Activated T-helper 17 cell treated with anti-CD3 and anti-CD28 coated beads, Interleukin-2, amount 50 U/mL, for 72 hours (primary cell): ENCODE data around the gene FOCAD. TPM values are rescaled to one million over a fixed set of nuclear protein-coding genes. Genes with fewer than 3 reads are reported as not detected.

Experiments
- ATAC-seq: fragments of 150-1000 bp; cut with Tn5 transposase; replicated peaks from 2 replicates; pipeline ENCODE4 v1.10.0; 2021; ENCODE audit warnings: mild to moderate bottlenecking, moderate library complexity
- H3K27ac Mint-ChIP-seq: one replicate; pipeline ENCODE4 v1.8.0; 2022; ENCODE audit warnings: mixed read lengths
- H3K27me3 Mint-ChIP-seq: one replicate; pipeline ENCODE4 v1.8.0; 2022; ENCODE audit warnings: mixed read lengths
- H3K36me3 Mint-ChIP-seq: one replicate; pipeline ENCODE4 v1.8.0; 2022; ENCODE audit warnings: low read depth, mild to moderate bottlenecking, mixed read lengths
- H3K4me1 Mint-ChIP-seq: one replicate; pipeline ENCODE4 v1.8.0; 2022; ENCODE audit warnings: mixed read lengths
- H3K4me3 Mint-ChIP-seq: one replicate; pipeline ENCODE4 v1.8.0; 2022; ENCODE audit warnings: mild to moderate bottlenecking, mixed read lengths
- H3K9me3 Mint-ChIP-seq: one replicate; pipeline ENCODE4 v1.8.0; 2022; ENCODE audit warnings: mixed read lengths
- total RNA-seq, 2 donors: library from RNA; stranded (reverse); gene quantifications; one replicate each; pipeline ENCODE4 v1.2.3, GENCODE V29; 2022

FOCAD gene
- total RNA-seq, 2 donors from 2014 or later: 21.6 to 33.8 TPM

DNA sequence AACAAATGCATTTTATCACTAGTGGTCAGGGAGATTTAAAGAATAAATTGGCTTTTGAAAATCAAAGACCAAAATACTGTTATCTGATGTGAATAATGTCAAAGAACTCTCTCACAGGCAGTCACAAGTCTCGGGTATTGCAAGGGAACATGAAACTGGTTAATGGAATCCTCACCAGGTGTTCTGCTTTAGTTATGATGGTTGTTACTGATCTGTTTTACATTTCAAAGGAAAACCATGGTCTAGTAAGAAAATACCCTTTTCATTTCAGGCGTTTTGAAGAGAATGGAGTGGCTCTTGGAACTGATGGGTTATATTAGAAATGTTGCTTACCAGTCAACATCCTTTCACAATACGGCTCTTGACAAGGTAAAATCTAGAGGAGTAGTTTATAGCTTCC lies 304.0 kb downstream of the FOCAD start:
- H3K27ac Mint-ChIP-seq: no peak overlapping the region
- H3K9me3 Mint-ChIP-seq: no peaks in the 10 kb centered on the region
- no peak overlapping the region for H3K4me3 Mint-ChIP-seq
- no peak for ATAC-seq
- H3K4me1 Mint-ChIP-seq: no peaks in the 10 kb centered on the region
- H3K36me3 Mint-ChIP-seq: peaks cover 40% of the 10 kb centered on the region
- no peaks in the 10 kb centered on the region for H3K27me3 Mint-ChIP-seq

DNA sequence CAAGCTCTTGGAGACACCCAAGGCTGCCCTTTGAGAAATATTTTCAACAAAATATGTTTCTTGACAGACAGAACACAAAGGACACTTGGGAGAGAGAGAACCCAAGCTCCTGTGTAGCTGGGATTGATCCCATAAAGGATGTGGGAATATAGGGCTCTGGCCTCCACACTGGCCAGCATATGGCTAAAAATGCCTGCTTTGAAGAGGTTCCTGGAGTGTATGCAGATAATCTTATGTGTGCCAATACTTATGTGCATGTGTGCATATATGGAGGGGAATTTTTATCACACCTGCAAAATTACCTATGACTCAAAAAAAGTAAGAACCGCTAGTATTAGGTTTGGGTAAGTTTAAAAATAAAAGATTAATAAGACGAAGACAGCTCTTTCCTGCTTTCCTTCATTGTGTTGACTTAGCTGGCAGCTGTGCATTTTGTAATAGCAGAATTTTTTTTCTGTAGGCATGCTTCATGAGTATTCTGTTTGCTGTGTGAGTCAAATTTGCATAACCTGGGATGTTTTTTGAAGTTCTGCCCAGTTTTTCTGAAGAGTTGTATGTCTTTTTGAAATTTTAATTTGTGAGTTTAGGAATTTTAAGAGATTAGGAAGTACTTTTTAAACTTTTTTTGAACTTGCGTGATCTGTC lies 304.7 kb downstream of the FOCAD start:
- Mint-ChIP-seq H3K36me3 (peaks cover 40% of the 10 kb centered on the region), H3K4me3 (no peak overlapping the region), H3K27me3 (no peaks in the 10 kb centered on the region), H3K27ac (no peak overlapping the region), H3K4me1 (no peaks in the 10 kb centered on the region), H3K9me3 (no peaks in the 10 kb centered on the region)
- ATAC-seq: no peak

DNA sequence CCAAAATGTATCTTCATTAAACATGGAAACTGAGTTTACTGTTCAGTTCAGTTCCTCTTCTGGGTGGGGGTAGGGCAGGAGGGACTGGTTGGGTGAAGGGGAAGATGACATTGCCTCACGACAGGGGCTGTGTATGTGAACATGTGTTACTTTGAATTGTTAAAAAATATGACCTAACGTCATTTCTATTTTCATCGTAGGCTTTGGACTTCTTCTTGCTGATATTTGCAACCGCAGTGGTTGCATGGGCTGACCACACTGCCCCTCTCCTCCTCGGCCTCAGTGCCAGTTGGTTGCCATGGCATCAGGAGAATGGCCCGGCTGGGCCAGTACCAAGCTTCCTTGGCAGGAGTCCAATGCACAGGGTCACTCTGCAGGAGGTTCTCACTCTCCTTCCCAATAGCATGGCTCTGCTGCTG lies 305.9 kb downstream of the FOCAD start:
- H3K27me3 Mint-ChIP-seq: no peaks in the 10 kb centered on the region
- ATAC-seq: no peak

DNA sequence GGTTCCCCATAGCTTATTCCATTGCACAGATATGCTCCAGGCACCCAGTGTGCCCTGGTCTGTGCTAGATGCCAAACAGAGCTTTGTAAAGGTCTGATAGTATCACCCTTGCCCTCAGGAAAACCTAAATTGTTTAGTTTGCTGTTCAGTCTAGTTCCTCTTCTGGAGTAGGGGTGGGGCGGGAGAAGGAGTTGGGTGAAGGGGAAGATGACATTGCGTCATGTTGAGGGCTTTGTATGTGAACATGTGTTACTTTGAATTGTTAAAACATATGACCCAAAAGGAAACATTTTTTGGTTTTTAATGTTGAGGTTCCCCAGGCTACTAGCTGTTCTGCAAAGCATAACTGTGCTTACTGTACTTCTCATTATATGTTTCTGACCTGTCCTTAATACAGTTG lies 306.8 kb downstream of the FOCAD start:
- Mint-ChIP-seq H3K4me1 (no peaks in the 10 kb centered on the region), H3K4me3 (no peak overlapping the region), H3K36me3 (peaks cover 57% of the 10 kb centered on the region), H3K27me3 (no peaks in the 10 kb centered on the region), H3K27ac (no peak overlapping the region), H3K9me3 (no peaks in the 10 kb centered on the region)
- ATAC-seq: no peak

More for the DNA sequence above, 305.9 kb downstream of the FOCAD start:
- no peak overlapping the region for H3K4me3 Mint-ChIP-seq
- no peaks in the 10 kb centered on the region for H3K9me3 Mint-ChIP-seq
- H3K27ac Mint-ChIP-seq: no peak overlapping the region
- H3K4me1 Mint-ChIP-seq: no peaks in the 10 kb centered on the region
- H3K36me3 Mint-ChIP-seq: peaks cover 47% of the 10 kb centered on the region

DNA sequence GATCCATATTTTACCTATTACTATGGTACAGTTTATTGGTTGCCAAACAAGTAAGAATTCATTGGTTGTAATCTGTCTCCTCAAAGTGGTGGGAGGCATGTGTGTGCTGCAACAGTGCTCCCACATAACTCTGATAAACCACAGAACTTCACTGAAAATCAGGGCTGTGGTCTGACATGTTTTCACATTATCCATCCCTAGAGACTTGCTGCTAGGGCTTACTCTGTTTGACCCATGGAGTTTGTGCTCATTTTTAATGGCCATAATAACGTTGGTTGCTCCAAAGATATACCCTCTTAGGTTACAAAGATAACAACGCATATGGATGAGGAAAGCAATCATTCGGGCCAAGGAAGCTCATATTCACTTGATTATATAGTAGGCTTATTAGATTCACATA lies 310.4 kb downstream of the FOCAD start:
- H3K9me3 Mint-ChIP-seq: no peaks in the 10 kb centered on the region
- ATAC-seq: no peak
- peaks cover 34% of the 10 kb centered on the region for H3K36me3 Mint-ChIP-seq
- no peaks in the 10 kb centered on the region for H3K27me3 Mint-ChIP-seq
- no peak overlapping the region for H3K27ac Mint-ChIP-seq
- peaks cover 4% of the 10 kb centered on the region for H3K4me1 Mint-ChIP-seq
- no peak overlapping the region for H3K4me3 Mint-ChIP-seq

DNA sequence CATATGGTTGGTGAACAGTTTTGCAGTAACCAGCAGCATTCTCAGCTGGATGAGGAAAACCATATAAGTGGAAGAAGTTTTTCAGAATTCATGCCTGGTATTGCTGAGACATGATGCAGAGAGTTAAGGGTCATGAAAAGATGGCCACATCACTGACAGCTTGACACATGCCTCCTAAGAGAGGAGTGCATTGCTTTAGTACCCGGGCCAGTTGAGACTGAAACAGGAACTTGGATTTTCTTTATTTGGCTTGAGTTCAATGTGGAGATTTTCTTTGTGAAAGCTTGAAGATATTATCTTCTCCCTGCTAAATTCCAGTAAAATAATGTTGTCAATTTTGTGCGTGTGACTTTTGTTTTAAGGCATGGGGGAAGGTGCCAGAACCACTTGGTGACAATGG lies 311.6 kb downstream of the FOCAD start:
- no peaks in the 10 kb centered on the region for H3K27me3 Mint-ChIP-seq
- H3K36me3 Mint-ChIP-seq: peaks cover 22% of the 10 kb centered on the region
- H3K4me1 Mint-ChIP-seq: peaks cover 4% of the 10 kb centered on the region
- ATAC-seq: no peak
- no peak overlapping the region for H3K27ac Mint-ChIP-seq
- no peaks in the 10 kb centered on the region for H3K9me3 Mint-ChIP-seq
- H3K4me3 Mint-ChIP-seq: no peak overlapping the region

DNA sequence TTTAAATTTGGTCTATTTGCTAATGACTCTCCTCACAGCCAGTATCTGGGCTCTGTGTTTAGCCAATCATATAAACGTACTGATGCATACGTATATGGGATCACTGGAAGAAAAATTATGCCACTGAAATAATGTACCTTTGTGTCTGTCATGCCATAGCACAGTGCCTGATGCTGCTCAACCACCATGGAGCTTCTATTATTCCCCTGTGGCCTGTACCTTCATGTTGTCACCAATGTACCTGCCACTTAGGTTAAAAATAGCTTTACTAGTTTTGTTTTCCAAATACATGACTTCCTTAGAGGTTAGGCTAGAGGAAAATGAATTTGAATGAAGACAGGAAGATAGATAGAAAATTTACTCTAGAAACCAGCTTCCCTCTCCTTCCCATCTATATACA lies 312.8 kb downstream of the FOCAD start:
- Mint-ChIP-seq H3K27ac (peak overlapping the region; percentile 67), H3K4me3 (no peak overlapping the region), H3K4me1 (peaks cover 13% of the 10 kb centered on the region), H3K36me3 (peaks cover 19% of the 10 kb centered on the region), H3K9me3 (peaks cover 5% of the 10 kb centered on the region), H3K27me3 (no peaks in the 10 kb centered on the region)
- no peak for ATAC-seq

DNA sequence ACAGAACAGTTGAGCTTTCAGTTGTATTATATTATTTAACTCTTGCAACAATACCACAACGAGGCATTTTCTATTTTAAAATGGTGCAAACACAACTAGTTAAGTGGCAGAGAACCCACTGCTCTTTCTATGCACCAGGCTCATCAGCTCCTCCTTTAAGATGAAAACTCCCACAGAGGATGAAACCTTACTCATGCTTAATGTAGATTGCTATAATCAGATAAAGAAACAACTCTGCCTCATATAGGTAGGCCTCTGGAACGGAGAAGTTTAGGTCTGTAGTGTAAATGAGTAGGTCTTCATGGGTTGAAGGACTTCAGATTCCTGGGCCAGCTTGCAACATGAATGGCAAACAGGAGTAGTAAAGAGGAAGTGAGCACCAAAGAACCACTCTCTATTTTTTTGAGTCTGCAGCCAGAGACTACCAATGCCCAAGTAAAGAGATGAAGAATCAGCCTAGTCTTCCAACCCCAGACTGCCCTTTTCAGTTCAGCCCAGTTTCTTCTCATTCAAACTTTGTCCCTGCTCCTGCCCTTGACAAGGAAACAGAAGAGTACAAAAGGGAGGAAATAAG lies 313.5 kb downstream of the FOCAD start:
- Mint-ChIP-seq H3K4me3 (no peak overlapping the region), H3K9me3 (peaks cover 5% of the 10 kb centered on the region), H3K36me3 (peaks cover 19% of the 10 kb centered on the region), H3K27me3 (no peaks in the 10 kb centered on the region), H3K27ac (peak overlapping the region; percentile 67), H3K4me1 (peaks cover 21% of the 10 kb centered on the region)
- ATAC-seq: peak; percentile 59

DNA sequence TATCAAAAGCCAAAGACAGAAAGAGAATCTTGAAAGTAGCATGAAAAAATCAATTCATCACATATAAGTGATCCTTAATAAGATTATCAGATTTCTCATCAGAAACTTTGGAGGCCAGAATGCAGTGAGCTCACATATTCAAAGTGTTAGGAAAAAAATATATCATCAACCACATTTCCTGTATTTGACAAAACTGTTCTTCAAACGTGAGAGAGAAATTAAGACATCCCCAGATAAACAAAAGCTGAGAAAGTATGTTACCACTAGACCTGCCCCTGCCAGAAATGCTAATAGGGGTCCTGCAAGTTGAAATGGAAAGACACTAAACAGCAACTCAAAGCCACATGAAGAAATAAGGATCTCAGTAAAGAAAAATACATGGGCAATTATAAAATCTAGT lies 317.5 kb downstream of the FOCAD start:
- peak overlapping the region; percentile 18 for H3K4me3 Mint-ChIP-seq
- H3K36me3 Mint-ChIP-seq: peaks cover 25% of the 10 kb centered on the region
- H3K9me3 Mint-ChIP-seq: peaks cover 5% of the 10 kb centered on the region
- H3K4me1 Mint-ChIP-seq: peaks cover 21% of the 10 kb centered on the region
- peak; percentile 54 for ATAC-seq
- H3K27ac Mint-ChIP-seq: peak overlapping the region; percentile 49
- H3K27me3 Mint-ChIP-seq: no peaks in the 10 kb centered on the region

DNA sequence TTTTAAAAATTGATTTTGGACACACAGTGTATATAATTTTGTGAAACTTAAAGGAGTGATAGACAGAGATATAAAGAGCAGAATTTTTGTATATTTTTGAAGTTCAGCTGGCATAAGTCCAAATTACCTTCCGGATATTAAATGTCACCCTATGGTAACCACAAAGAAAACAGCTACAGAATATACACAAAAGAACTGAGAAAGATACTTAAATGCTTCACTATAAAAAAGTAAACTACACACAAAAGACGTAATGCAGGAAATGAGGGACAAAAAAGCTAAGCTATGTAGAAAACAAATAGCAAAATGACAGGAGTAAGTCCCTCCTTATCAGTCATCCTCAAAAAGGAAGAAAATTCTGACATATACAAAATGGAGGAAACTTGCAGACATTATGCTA lies 318.0 kb downstream of the FOCAD start:
- H3K4me1 Mint-ChIP-seq: peaks cover 21% of the 10 kb centered on the region
- peak overlapping the region; percentile 18 for H3K4me3 Mint-ChIP-seq
- H3K27me3 Mint-ChIP-seq: no peaks in the 10 kb centered on the region
- ATAC-seq: no peak
- peaks cover 30% of the 10 kb centered on the region for H3K36me3 Mint-ChIP-seq
- H3K27ac Mint-ChIP-seq: peak overlapping the region; percentile 49
- peaks cover 5% of the 10 kb centered on the region for H3K9me3 Mint-ChIP-seq

DNA sequence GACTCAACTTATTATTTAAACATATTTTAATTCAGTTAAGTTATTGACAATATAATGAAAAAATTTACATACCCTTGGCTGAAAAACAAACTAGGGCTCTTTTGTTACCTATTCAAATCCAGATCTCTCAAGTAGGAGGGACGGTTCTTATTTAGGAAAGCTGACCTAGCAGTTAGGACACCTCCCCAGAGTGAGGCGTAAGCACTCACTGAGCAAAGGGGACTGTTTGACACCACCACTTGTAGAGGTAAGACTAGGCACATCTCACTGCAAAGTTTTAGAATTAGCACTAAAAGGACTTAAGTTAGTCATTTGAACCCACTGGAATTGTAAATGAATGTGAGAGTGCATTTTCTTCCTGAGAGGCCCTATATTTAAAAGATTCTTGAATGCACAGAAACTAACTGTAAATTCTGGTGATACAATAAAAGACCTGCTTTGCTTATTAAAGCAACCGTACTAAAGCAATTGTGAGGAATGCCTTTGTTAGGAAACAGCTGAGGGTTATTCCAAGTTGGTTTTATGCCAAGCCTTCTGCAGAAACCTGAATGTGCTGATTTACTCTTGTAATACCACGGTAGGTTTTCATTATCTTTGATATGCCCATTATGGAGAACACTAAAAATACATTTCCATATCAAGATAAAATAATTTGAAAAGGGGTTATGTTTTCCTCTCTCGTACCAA lies 331.2 kb downstream of the FOCAD start:
- Mint-ChIP-seq H3K9me3 (no peaks in the 10 kb centered on the region), H3K4me1 (no peaks in the 10 kb centered on the region), H3K27ac (no peak overlapping the region), H3K27me3 (no peaks in the 10 kb centered on the region), H3K36me3 (peaks cover 73% of the 10 kb centered on the region), H3K4me3 (no peak overlapping the region)
- no peak for ATAC-seq

DNA sequence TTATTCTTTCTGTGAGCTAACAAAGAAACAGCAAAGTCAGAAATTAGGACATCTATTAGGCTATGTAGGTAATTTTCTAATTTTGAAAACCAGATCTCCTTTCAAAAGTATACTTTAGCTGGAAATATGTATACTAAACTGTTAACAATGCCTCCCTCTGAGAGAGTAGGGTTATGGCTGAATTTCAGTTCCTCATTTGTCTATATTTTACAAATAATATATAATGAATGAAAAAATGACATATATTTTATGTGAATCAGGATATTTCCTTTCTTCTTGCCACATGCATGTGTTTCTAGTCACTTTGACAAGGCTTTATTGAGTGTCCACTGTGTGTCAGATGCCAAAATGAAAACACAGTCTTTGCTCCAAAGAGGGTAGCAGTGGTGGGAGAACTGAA lies 331.9 kb downstream of the FOCAD start:
- H3K9me3 Mint-ChIP-seq: no peaks in the 10 kb centered on the region
- no peak overlapping the region for H3K27ac Mint-ChIP-seq
- no peaks in the 10 kb centered on the region for H3K4me1 Mint-ChIP-seq
- no peak for ATAC-seq
- no peaks in the 10 kb centered on the region for H3K27me3 Mint-ChIP-seq
- peaks cover 72% of the 10 kb centered on the region for H3K36me3 Mint-ChIP-seq
- H3K4me3 Mint-ChIP-seq: no peak overlapping the region

DNA sequence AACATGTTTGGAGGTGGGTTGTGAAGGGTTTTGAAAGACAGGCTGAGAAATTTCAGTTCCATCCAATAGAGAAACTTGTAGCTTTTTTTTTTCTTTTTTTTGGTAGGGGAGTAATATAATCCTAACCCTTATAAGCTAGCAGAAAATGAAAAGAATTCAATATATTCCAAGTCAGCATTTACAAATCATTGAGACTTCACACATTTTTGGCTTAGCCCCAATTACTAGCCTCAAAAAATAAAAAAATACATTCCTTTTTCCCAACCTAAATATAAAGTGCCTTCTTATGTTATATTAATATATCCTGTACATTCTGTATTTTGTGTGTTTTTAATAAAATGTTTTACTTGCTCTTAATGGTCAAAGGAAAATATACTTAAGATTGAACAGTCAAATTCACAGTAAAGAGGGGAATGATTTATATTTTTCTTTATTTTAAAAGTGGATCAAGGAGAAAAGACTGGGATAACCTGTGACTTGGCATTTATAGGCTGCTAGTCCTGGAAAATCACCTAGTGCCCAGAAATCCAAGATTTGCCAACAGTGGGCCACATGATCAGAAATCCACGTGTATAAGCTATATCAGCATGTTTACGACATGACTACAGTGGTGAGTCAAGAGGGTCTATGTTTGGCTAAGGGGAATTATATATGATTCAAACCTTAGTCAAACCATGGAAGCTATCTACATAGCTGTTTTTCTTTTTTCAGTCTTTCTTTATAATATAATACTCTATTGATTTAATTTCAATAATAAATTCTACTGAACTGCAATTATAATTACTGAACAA lies 332.8 kb downstream of the FOCAD start:
- Mint-ChIP-seq H3K36me3 (peaks cover 70% of the 10 kb centered on the region), H3K27ac (no peak overlapping the region), H3K27me3 (no peaks in the 10 kb centered on the region), H3K9me3 (no peaks in the 10 kb centered on the region), H3K4me1 (no peaks in the 10 kb centered on the region), H3K4me3 (no peak overlapping the region)
- peak; percentile 54 for ATAC-seq

DNA sequence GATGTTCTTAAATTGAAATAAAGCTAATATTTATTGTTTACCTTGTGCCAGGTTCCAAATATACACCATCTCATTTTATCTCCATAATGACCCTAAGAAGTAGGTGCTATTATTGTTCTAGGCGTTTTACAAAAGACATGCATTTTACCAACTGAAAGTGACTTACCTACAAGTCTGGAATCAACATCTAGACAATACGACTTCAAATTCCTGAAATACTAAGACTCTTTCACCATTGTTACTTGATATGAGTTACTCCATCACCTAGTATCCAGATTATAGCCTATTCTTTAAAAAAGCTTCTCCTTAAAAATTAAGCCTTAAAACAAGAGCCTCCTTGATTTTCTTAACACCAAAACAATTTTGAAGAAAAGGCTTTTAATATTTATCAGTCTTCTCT lies 334.1 kb downstream of the FOCAD start:
- no peak overlapping the region for H3K4me3 Mint-ChIP-seq
- H3K4me1 Mint-ChIP-seq: no peaks in the 10 kb centered on the region
- no peaks in the 10 kb centered on the region for H3K9me3 Mint-ChIP-seq
- H3K27ac Mint-ChIP-seq: no peak overlapping the region
- ATAC-seq: no peak
- H3K36me3 Mint-ChIP-seq: peaks cover 68% of the 10 kb centered on the region
- no peaks in the 10 kb centered on the region for H3K27me3 Mint-ChIP-seq
